HepG2 (cell line): ENCODE results near the gene AGPAT2.

Source experiments
- ARHGAP35 ChIP-seq: sonication (generic); formaldehyde crosslinking; IDR thresholded peaks from 2 replicates; pipeline ENCODE4 v1.9.0; 2022; ENCODE audit warnings: mild to moderate bottlenecking, inconsistent platforms, moderate library complexity, missing genetic modification reagents, borderline replicate concordance
- ATF7-NPFF ChIP-seq: sonication (generic); formaldehyde crosslinking; IDR thresholded peaks from 2 replicates; pipeline ENCODE4 v1.8.1; 2023; ENCODE audit warnings: mild to moderate bottlenecking, low read depth, missing genetic modification reagents, moderate library complexity
- BCL6 ChIP-seq: IDR thresholded peaks from 2 replicates; pipeline ENCODE4 v1.6.1; 2016; ENCODE audit warnings: missing genetic modification reagents, missing compliant biosample characterization
- BORCS8-MEF2B ChIP-seq: sonication (generic); formaldehyde crosslinking; IDR thresholded peaks from 2 replicates; pipeline ENCODE4 v1.8.0; 2022; ENCODE audit warnings: mild to moderate bottlenecking, missing genetic modification reagents
- NR3C1 ChIP-seq: sonication (generic); formaldehyde crosslinking; IDR thresholded peaks from 2 replicates; pipeline ENCODE4 v1.4.0; 2020; ENCODE audit warnings: missing genetic modification reagents
- RAD21 ChIP-seq: fragments of 450-650 bp; formaldehyde crosslinking; IDR thresholded peaks from 2 replicates; pipeline ENCODE4 v1.5.0; 2020; ENCODE audit warnings: mild to moderate bottlenecking
- RAD51 ChIP-seq: fragments of 450-650 bp; IDR thresholded peaks from 2 replicates; pipeline ENCODE4 v1.6.1; 2016; ENCODE audit warnings: borderline replicate concordance
- YY1 ChIP-seq: IDR thresholded peaks from 2 replicates; pipeline ENCODE4 v1.6.1; 2011; ENCODE audit warnings: low read length, low read depth, moderate library complexity, mild to moderate bottlenecking; ENCODE audit not compliant: insufficient read depth, insufficient replicate concordance
- TF ChIP-seq, protein P1 (sequence below): sonication (generic); formaldehyde crosslinking; conservative IDR thresholded peaks from 2 replicates; pipeline ENCODE4 v1.5.0; 2020; ENCODE audit warnings: missing genetic modification reagents

DNA sequence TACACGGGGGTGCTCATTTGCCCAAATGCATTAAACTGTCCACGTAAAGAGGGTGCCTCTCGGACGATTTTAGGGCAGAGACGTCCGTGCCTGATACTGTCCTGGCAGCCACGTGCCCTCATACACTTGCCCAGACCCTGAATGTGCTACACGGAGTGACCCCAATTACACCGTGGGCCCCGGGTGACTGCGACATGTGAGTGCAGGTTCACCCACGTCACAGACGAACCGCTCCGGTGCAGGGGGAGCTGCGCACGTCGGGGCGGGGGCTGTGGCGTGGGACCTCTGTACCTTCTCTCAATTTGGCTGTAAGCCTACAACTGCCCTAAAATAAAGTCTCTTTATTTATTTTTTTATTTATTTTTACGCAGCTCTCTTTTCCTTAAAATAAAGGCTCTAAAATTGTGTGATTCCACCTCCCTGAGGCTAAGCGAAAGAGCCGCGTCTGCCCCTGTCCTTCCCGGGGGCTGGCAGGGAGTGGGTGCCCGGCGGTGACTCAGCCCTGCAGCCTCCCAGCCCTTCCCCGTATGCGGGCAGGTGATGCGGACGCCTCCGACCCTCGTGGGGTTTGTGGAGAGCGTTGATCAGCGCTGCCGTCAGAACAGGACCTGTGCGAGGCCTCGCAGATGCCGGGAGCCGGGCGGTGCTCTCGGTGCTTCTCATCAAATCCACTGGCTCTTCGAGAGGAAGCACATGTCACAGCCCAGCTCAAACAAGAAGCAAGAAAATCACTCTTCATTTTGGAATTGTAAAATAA is 33.8 kb downstream of the AGPAT2 start:
- TF ChIP-seq, protein P1, sequence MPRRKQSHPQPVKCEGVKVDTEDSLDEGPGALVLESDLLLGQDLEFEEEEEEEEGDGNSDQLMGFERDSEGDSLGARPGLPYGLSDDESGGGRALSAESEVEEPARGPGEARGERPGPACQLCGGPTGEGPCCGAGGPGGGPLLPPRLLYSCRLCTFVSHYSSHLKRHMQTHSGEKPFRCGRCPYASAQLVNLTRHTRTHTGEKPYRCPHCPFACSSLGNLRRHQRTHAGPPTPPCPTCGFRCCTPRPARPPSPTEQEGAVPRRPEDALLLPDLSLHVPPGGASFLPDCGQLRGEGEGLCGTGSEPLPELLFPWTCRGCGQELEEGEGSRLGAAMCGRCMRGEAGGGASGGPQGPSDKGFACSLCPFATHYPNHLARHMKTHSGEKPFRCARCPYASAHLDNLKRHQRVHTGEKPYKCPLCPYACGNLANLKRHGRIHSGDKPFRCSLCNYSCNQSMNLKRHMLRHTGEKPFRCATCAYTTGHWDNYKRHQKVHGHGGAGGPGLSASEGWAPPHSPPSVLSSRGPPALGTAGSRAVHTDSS (CRISPR knock-in tag): no peak
- TF ChIP-seq NR3C1 (CRISPR knock-in tag): no peak
- no peak for TF ChIP-seq YY1
- no peak for TF ChIP-seq ATF7-NPFF (CRISPR knock-in tag)
- no peak for TF ChIP-seq ARHGAP35
- TF ChIP-seq BCL6 (CRISPR knock-in tag): no peak
- no peak for TF ChIP-seq BORCS8-MEF2B (CRISPR knock-in tag)
- no peak for TF ChIP-seq RAD51
- no peak for TF ChIP-seq RAD21 (CRISPR knock-in tag)
